Measurements from ENCODE around the gene AZIN2. TPM values are rescaled to one million over a fixed set of nuclear protein-coding genes. Genes with fewer than 3 reads are reported as not detected.

Gene AZIN2
- 10.0 and 14.5 TPM in 2 replicates for total RNA-seq (2014; rRNA removed; shearing (Covaris generic))

GRCh38 chr1:33080885-33081553 is at the start of gene AZIN2:
AZIN2 (plus strand) TSS chr1:33081153; CDS start chr1:33082250, 1,097 bp downstream.

GRCh38 chr1:33036526-33037503 is 44.1 kb upstream of the AZIN2 start, which contains the start of gene AK2:
AK2 (minus strand) TSS chr1:33036883; CDS start chr1:33036828, 55 bp downstream.

Other genes with a start within 250 kb of the AZIN2 start
- 0.23 TPM in 1 of 2 replicates, not detected in the other for gene FNDC5, start 210.2 kb upstream of the AZIN2 start, total RNA-seq (2014; rRNA removed; shearing (Covaris generic))
- not detected in 2 replicates for gene HPCA, start 194.7 kb upstream of the AZIN2 start, total RNA-seq (2014; rRNA removed; shearing (Covaris generic))
- 49.9 and 60.8 TPM in 2 replicates for gene TMEM54, start 179.8 kb upstream of the AZIN2 start, total RNA-seq (2014; rRNA removed; shearing (Covaris generic))
- 21.9 TPM in 2 replicates for gene RNF19B, start 116.3 kb upstream of the AZIN2 start, total RNA-seq (2014; rRNA removed; shearing (Covaris generic))
- 266 and 301 TPM in 2 replicates for gene AK2, start 44.3 kb upstream of the AZIN2 start, total RNA-seq (2014; rRNA removed; shearing (Covaris generic))
- 10.0 and 25.6 TPM in 2 replicates for gene TRIM62, start 100.9 kb downstream of the AZIN2 start, total RNA-seq (2014; rRNA removed; shearing (Covaris generic))
- gene ZNF362, start 175.3 kb downstream of the AZIN2 start, total RNA-seq (2014; rRNA removed; shearing (Covaris generic)) = 7.5 and 11.8 TPM in 2 replicates
- 0.34 and 1.1 TPM in 2 replicates for gene A3GALT2, start 239.9 kb downstream of the AZIN2 start, total RNA-seq (2014; rRNA removed; shearing (Covaris generic))

Measured in A375 (cell line).